Cardiac muscle cell (in vitro differentiated cells and primary cell): Measurements from ENCODE around the gene CKB. TPM values are rescaled to one million over a fixed set of nuclear protein-coding genes. Genes with fewer than 3 reads are reported as not detected.
A peak's percentile ranks its signal among the peaks of the same experiment; 100 is the strongest.

ENCODE experiments used
- DNase-seq, 2 donors: peaks; one replicate each; pipeline versions ENCODE4 v3.0.0 to v3.0.0-alpha.2; 2010 to 2017; ENCODE audit warnings: low read depth in 1 of 2, low spot score in 1 of 2
- H3K27ac ChIP-seq: fragments of 200-600 bp; sonication (generic); 2 replicates; pipeline ENCODE4 v1.5.1; 2016
- H3K27me3 ChIP-seq: fragments of 200-600 bp; sonication (generic); 2 replicates; pipeline ENCODE4 v1.6.0; 2016; ENCODE audit warnings: control low read depth
- H3K36me3 ChIP-seq: fragments of 200-600 bp; sonication (generic); 2 replicates; pipeline ENCODE4 v1.5.1; 2016; ENCODE audit warnings: control low read depth
- H3K4me1 ChIP-seq: fragments of 200-600 bp; sonication (generic); 2 replicates; pipeline ENCODE4 v1.8.1; 2017; ENCODE audit warnings: low read depth, mild to moderate bottlenecking, mixed run types
- H3K4me3 ChIP-seq: fragments of 200-600 bp; sonication (generic); 2 replicates; pipeline ENCODE4 v1.5.1; 2016; ENCODE audit warnings: mild to moderate bottlenecking
- H3K9me3 ChIP-seq: fragments of 200-600 bp; sonication (generic); 2 replicates; pipeline ENCODE4 v1.5.1; 2017; ENCODE audit warnings: low read depth, mild to moderate bottlenecking, control low read depth
- polyA plus RNA-seq: library from polyadenylated mRNA; unstranded; fragments of >200 nt; fragmentation: Nextera tagmentation; extraction: Ambion mirVana; gene quantifications from 2 replicates; pipeline ENCODE4 v1.2.1, GENCODE V29; 2016
- total RNA-seq: library from RNA; depleted of rRNA; stranded (reverse); fragments of >200 nt; gene quantifications from 2 replicates; pipeline ENCODE4 v1.2.3, GENCODE V29; 2016
- TF ChIP-seq, protein P1 (sequence below): IDR thresholded peaks from 2 replicates; pipeline ENCODE4 v1.5.1; 2012; ENCODE audit warnings: low read depth, mild to moderate bottlenecking, low read length

The CKB gene
- total and polyA plus RNA-seq, 2 experiments from 2014 or later = 169 to 327 TPM

- Histone ChIP-seq H3K4me1 (peaks cover 29% of the 10 kb centered on the region), H3K36me3 (no peaks in the 10 kb centered on the region), H3K4me3 (no peak overlapping the region), H3K9me3 (no peaks in the 10 kb centered on the region), H3K27ac (no peak overlapping the region), H3K27me3 (peaks cover 17% of the 10 kb centered on the region)
- TF ChIP-seq, protein P1, sequence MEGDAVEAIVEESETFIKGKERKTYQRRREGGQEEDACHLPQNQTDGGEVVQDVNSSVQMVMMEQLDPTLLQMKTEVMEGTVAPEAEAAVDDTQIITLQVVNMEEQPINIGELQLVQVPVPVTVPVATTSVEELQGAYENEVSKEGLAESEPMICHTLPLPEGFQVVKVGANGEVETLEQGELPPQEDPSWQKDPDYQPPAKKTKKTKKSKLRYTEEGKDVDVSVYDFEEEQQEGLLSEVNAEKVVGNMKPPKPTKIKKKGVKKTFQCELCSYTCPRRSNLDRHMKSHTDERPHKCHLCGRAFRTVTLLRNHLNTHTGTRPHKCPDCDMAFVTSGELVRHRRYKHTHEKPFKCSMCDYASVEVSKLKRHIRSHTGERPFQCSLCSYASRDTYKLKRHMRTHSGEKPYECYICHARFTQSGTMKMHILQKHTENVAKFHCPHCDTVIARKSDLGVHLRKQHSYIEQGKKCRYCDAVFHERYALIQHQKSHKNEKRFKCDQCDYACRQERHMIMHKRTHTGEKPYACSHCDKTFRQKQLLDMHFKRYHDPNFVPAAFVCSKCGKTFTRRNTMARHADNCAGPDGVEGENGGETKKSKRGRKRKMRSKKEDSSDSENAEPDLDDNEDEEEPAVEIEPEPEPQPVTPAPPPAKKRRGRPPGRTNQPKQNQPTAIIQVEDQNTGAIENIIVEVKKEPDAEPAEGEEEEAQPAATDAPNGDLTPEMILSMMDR = no peak
- DNase-seq = no peak
These were observed 2.8 kb downstream of the CKB start for GRCh38 chr14:103519837-103520212.

DNA sequence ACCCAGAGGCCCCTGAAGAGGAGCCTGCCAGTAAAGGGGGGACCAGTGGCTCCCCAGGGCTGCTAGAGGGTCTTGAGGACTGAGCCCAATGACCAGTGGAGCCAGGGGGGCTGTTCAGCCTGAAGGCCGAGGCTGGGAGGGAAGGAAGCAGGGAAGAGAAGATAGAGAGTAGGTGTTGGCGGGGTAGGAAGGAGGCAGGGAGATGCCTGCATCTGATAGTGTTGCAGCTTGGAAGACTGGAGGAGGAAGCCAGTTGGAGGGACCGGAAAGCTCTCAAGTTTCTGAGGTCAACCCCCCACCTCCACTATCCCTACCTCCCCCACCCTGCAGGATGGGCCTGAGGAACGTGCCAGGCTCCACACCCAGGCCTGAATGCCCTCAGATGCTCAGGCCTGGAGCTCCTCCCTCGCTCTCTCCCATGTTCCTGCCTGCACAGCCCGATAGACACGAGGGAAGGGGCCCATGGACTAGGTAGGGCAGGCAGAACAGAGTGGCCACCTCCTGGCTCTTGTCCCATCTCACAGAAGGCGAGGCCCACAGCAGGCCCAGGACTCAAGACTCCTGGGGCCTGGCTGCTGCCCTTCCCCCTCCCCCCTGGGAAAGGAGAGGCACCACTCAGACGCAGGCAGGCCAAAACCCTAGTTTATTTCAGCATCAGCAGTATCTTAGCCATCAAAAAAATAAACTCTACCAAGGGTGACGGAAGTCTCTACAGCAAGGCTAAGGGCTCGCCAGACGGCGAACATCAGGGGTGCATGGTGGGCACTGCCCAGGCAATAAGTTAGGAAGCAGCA lies 3.4 kb downstream of the CKB start:
- Histone ChIP-seq H3K4me3 (no peak overlapping the region), H3K4me1 (peaks cover 29% of the 10 kb centered on the region), H3K9me3 (no peaks in the 10 kb centered on the region), H3K27me3 (peaks cover 17% of the 10 kb centered on the region), H3K27ac (no peak overlapping the region), H3K36me3 (no peaks in the 10 kb centered on the region)
- TF ChIP-seq, protein P1 = no peak
- DNase-seq = peak in 1 of 2 donors; percentile 33

DNA sequence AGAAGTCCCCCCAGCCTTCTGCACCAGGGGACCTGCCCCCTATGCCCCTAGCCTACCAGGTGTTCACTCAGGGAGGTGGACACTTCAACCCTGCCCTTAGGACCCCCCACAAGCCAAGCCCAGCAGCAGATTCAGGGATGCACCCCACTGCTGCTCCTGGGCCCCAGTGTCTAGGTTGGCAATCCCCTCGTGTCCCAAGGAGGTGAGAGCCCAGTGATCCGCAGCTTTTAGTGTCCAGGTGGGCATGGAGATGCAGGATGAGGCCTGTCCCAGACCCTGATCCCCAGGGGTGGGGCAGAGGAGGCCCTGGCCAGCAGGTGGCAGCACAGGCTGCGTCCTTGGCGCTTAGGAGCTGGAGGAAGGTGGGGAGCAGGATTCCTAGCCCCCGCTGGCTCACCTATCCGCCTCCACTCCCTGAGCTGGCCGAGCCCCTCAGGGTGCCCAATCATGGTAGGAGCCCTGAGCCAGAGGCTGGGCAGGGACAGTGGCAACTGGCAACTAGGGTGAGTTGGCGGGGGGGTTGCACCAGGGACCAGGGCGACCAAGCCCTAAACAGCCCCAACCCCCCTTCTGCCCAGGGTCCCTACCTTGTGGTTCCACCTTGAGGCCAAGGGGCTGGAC lies 4.1 kb downstream of the CKB start:
- peaks cover 29% of the 10 kb centered on the region for H3K4me1 ChIP-seq
- no peak overlapping the region for H3K4me3 ChIP-seq
- TF ChIP-seq, protein P1 = peak; percentile 91
- H3K27me3 ChIP-seq = peaks cover 13% of the 10 kb centered on the region
- H3K9me3 ChIP-seq = no peaks in the 10 kb centered on the region
- DNase-seq = peak; percentile 55 to 68
- no peaks in the 10 kb centered on the region for H3K36me3 ChIP-seq
- no peak overlapping the region for H3K27ac ChIP-seq

GRCh38 chr14:103517721-103518421 lies 4.8 kb downstream of the CKB start:
- TF ChIP-seq, protein P1 = no peak
- Histone ChIP-seq H3K4me1 (peaks cover 24% of the 10 kb centered on the region), H3K27ac (peak overlapping the region; percentile 73), H3K4me3 (no peak overlapping the region), H3K9me3 (no peaks in the 10 kb centered on the region), H3K36me3 (no peaks in the 10 kb centered on the region), H3K27me3 (peaks cover 6% of the 10 kb centered on the region)
- DNase-seq = peak in 1 of 2 donors; percentile 42

GRCh38 chr14:103517174-103517566 lies 5.5 kb downstream of the CKB start:
- Histone ChIP-seq H3K9me3 (no peaks in the 10 kb centered on the region), H3K27me3 (peaks cover 5% of the 10 kb centered on the region), H3K27ac (peak overlapping the region; percentile 73), H3K4me3 (no peak overlapping the region), H3K36me3 (no peaks in the 10 kb centered on the region), H3K4me1 (peaks cover 24% of the 10 kb centered on the region)
- DNase-seq = no peak
- TF ChIP-seq, protein P1 = no peak
